K562 (cell line): Measurements from ENCODE around the gene TOR1A. TPM values are rescaled to one million over a fixed set of nuclear protein-coding genes. Genes with fewer than 3 reads are reported as not detected.
A peak's percentile ranks its signal among the peaks of the same experiment; 100 is the strongest.

Source experiments
- ATAC-seq: fragments of 200-7000 bp; cut with Tn5 transposase; 3 replicates; pipeline ENCODE4 v1.9.1; 2020; ENCODE audit warnings: moderate library complexity
- BruUV-seq: library from RNA; stranded (reverse); fragments of 400-500 nt; replicated peaks from 2 replicates; lab custom pipeline; 2021; lab: Mats Ljungman, UMichigan
- CTCF ChIA-PET: fragments of 300-600 bp; formaldehyde crosslinking; extraction: SDS; loops from one replicate; lab custom pipeline; 2021; ENCODE audit warnings: low intra/inter-chr PET ratio; lab: Yijun Ruan, JAX
- POLR2A ChIA-PET: fragments of 300-600, 350-650 bp; sonication (Branson Sonifier 250); formaldehyde crosslinking; extraction: SDS; loops from one replicate; lab custom pipeline; 2021; ENCODE audit warnings: antibody characterized with exemption, inconsistent platforms; lab: Yijun Ruan, JAX
- DNase-seq, 4 experiments: peaks; one replicate each; pipeline versions ENCODE4 v3.0.0 to v3.0.0-alpha.2; 2011 to 2018; ENCODE audit warnings: low spot score in 3 of 4, mixed read lengths in 3 of 4; ENCODE audit errors: extremely low read depth in 1 of 4
- FAIRE-seq: peaks from 2 replicates; lab custom pipeline; 2011; peaks lifted over from hg19 to GRCh38; lab: Jason Lieb, UNC
- H2AFZ ChIP-seq: 2 replicates; pipeline ENCODE4 v1.6.0; 2011; ENCODE audit warnings: low read depth, low read length, control low read depth, inconsistent platforms
- H3K27ac ChIP-seq: fragments of 200-600 bp; 3 replicates; pipeline ENCODE4 v1.8.0; 2011; ENCODE audit warnings: low read depth, mild to moderate bottlenecking, control low read depth, inconsistent platforms, low read length, moderate library complexity, mixed read lengths; ENCODE audit errors: extremely low read depth
- H3K27me3 ChIP-seq, 2 experiments: fragments of 300-600 bp in 1 of 2; 2 replicates in 1 of 2; 3 replicates in 1 of 2; pipeline versions ENCODE4 v1.6.0 to v1.8.0; 2011; ENCODE audit warnings: inconsistent platforms in 2 of 2, low read length in 2 of 2, mild to moderate bottlenecking in 1 of 2, mixed read lengths in 1 of 2, moderate library complexity in 1 of 2; ENCODE audit not compliant: control insufficient read depth in 2 of 2, insufficient read depth in 2 of 2
- H3K36me3 ChIP-seq: fragments of 300-600 bp; 3 replicates; pipeline ENCODE4 v1.8.0; 2011; ENCODE audit warnings: mild to moderate bottlenecking, low read length, inconsistent platforms; ENCODE audit not compliant: control insufficient read depth, insufficient read depth
- H3K4me1 ChIP-seq, 2 experiments: fragments of 200-600 bp in 1 of 2; replicated peaks in 1 of 2; 2 replicates in 1 of 2; 3 replicates in 1 of 2; pipeline versions ENCODE4 v1.5.1 to v1.8.0; 2011; ENCODE audit warnings: inconsistent platforms in 2 of 2, low read length in 2 of 2, mild to moderate bottlenecking in 1 of 2, mixed read lengths in 1 of 2, moderate library complexity in 1 of 2; ENCODE audit not compliant: control insufficient read depth in 2 of 2, insufficient read depth in 2 of 2
- H3K4me2 ChIP-seq: 2 replicates; pipeline ENCODE4 v1.6.1; 2011; ENCODE audit warnings: low read length, control low read depth, inconsistent platforms, mixed read lengths; ENCODE audit not compliant: insufficient read depth
- H3K4me3 ChIP-seq: fragments of 200-600 bp; sonication (generic), shearing (Covaris generic); 2 replicates; pipeline ENCODE4 v1.5.1; 2016; ENCODE audit warnings: control low read depth, inconsistent platforms
- H3K79me2 ChIP-seq: fragments of 200-600 bp; 3 replicates; pipeline ENCODE4 v1.8.0; 2011; ENCODE audit warnings: low read length, inconsistent platforms; ENCODE audit not compliant: control insufficient read depth, insufficient read depth
- H3K9ac ChIP-seq, 2 experiments: 2 replicates each; pipeline versions ENCODE4 v1.6.0 to v1.6.1; 2011; ENCODE audit warnings: low read depth in 2 of 2, low read length in 2 of 2, control low read depth in 1 of 2, inconsistent platforms in 1 of 2, mild to moderate bottlenecking in 1 of 2, mixed read lengths in 1 of 2; ENCODE audit not compliant: insufficient read depth in 1 of 2
- H3K9me1 ChIP-seq: one replicate; pipeline ENCODE4 v1.6.0; 2011; ENCODE audit warnings: inconsistent platforms, mild to moderate bottlenecking, low read length, moderate library complexity; ENCODE audit not compliant: control insufficient read depth, insufficient read depth
- H3K9me3 ChIP-seq: replicated peaks from 2 replicates; pipeline ENCODE4 v1.5.1; 2011; ENCODE audit warnings: low read depth, low read length, inconsistent platforms; ENCODE audit not compliant: control insufficient read depth, insufficient read depth
- H4K20me1 ChIP-seq: replicated peaks from 2 replicates; pipeline ENCODE4 v1.6.1; 2011; ENCODE audit warnings: low read length, inconsistent platforms, mixed read lengths; ENCODE audit not compliant: control insufficient read depth, insufficient read depth
- CCAR2 ChIP-seq: fragments of 200-400 bp; formaldehyde crosslinking; IDR thresholded peaks from 2 replicates; pipeline ENCODE4 v1.6.1; 2017; ENCODE audit warnings: mild to moderate bottlenecking, low read depth, low read length
- FUS ChIP-seq: fragments of 200-400 bp; formaldehyde crosslinking; optimal IDR thresholded peaks from 2 replicates; pipeline ENCODE3; 2017; ENCODE audit warnings: low read depth, low read length
- HMGXB4 ChIP-seq: sonication (generic); formaldehyde crosslinking; IDR thresholded peaks from 2 replicates; pipeline ENCODE4 v1.8.1; 2023; ENCODE audit warnings: mild to moderate bottlenecking, missing genetic modification reagents
- LARP7 ChIP-seq: fragments of 450-650 bp; IDR thresholded peaks from 2 replicates; pipeline ENCODE4 v1.6.1; 2016
- MCM3 ChIP-seq: fragments of 450-650 bp; IDR thresholded peaks from 2 replicates; pipeline ENCODE4 v1.6.1; 2016
- PKNOX1 ChIP-seq: fragments of 450-650 bp; IDR thresholded peaks from 2 replicates; pipeline ENCODE4 v1.6.1; 2016
- POLR2A ChIP-seq: fragments of 450-650 bp; conservative IDR thresholded peaks from 2 replicates; pipeline ENCODE4 v1.6.1; 2016
- RBFOX2 ChIP-seq: fragments of 200-400 bp; formaldehyde crosslinking; IDR thresholded peaks from 2 replicates; pipeline ENCODE4 v1.6.1; 2017; ENCODE audit warnings: low read depth, mild to moderate bottlenecking, low read length, moderate library complexity
- RFX1 ChIP-seq: fragments of 450-650 bp; IDR thresholded peaks from 2 replicates; pipeline ENCODE4 v1.6.1; 2016; ENCODE audit warnings: mild to moderate bottlenecking, moderate library complexity
- SIN3B ChIP-seq: fragments of 450-650 bp; IDR thresholded peaks from 2 replicates; pipeline ENCODE4 v1.6.1; 2017; ENCODE audit warnings: low read depth, mild to moderate bottlenecking, moderate library complexity
- SNIP1 ChIP-seq: fragments of 450-650 bp; IDR thresholded peaks from 2 replicates; pipeline ENCODE4 v1.7.1; 2017; ENCODE audit warnings: low read depth, mild to moderate bottlenecking
- TEAD2 ChIP-seq: fragments of 450-650 bp; IDR thresholded peaks from 2 replicates; pipeline ENCODE4 v1.6.1; 2016; ENCODE audit warnings: missing genetic modification characterization, control low read depth, missing compliant biosample characterization
- THRB ChIP-seq: fragments of 450-650 bp; formaldehyde crosslinking; conservative IDR thresholded peaks from 2 replicates; pipeline ENCODE4 v1.4.0; 2022; ENCODE audit warnings: mild to moderate bottlenecking, missing genetic modification characterization
- XRCC4 ChIP-seq: IDR thresholded peaks from one replicate; pipeline ENCODE4 v1.6.1; 2011; ENCODE audit not compliant: insufficient read depth, insufficient read length; ENCODE audit errors: extremely low read depth
- YBX1 ChIP-seq: fragments of 450-650 bp; IDR thresholded peaks from 2 replicates; pipeline ENCODE4 v1.7.1; 2016; ENCODE audit warnings: mild to moderate bottlenecking
- ZBTB9 ChIP-seq: fragments of 450-650 bp; formaldehyde crosslinking; IDR thresholded peaks from 2 replicates; pipeline ENCODE4 v1.4.0; 2020; ENCODE audit warnings: mild to moderate bottlenecking, moderate library complexity
- ZC3H8 ChIP-seq: fragments of 450-650 bp; IDR thresholded peaks from 2 replicates; pipeline ENCODE4 v1.6.1; 2017
- ZNF143 ChIP-seq: sonication (generic); formaldehyde crosslinking; IDR thresholded peaks from 2 replicates; pipeline ENCODE4 v1.9.0; 2022; ENCODE audit warnings: mild to moderate bottlenecking, missing genetic modification reagents
- ZNF253 ChIP-seq: fragments of 250-450 bp; sonication (Bioruptor Pico); conservative IDR thresholded peaks from 2 replicates; pipeline ENCODE4 v1.6.1; 2021; ENCODE audit warnings: mild to moderate bottlenecking
- WGBS: fragments of 100-300 bp; shearing (Covaris generic); methylation state at CpG from one replicate; pipeline ENCODE4 v1.1.6; 2016; ENCODE audit warnings: low coverage, mixed read lengths; ENCODE audit not compliant: insufficient coverage; ENCODE audit errors: missing lambda C conversion rate; 5-methylcytosine and 5-hydroxymethylcytosine counted together
- in situ Hi-C: fragments of 300-500 bp; cut with MboI; formaldehyde crosslinking; loops from 4 replicates; pipeline ENCODE4 v1.15.0; 2018; ENCODE audit warnings: inconsistent platforms, mixed read lengths
- intact Hi-C: fragments of 100-400 bp; cut with micrococcal nuclease; formaldehyde crosslinking; loops from 2 replicates; pipeline ENCODE4 v1.14.2; 2022
- polyA plus RNA-seq, 8 experiments: library from polyadenylated mRNA; depleted of rRNA in 4 of 8; stranded (reverse) in 5 of 8; unstranded in 3 of 8; fragments of >200 nt; fragmentation: Nextera tagmentation in 2 of 8; fragmentation: Illumina TruSeq in 1 of 8; extraction: Ambion mirVana in 2 of 8; extraction: Trizol in 1 of 8; gene quantifications; 2 replicates each; pipeline versions ENCODE4 v1.2.1 to v1.2.3, GENCODE V29; 2011 to 2014; ENCODE audit warnings: inconsistent platforms in 1 of 8, missing spikeins in 1 of 8
- total RNA-seq, 7 experiments: library from RNA; depleted of rRNA in 6 of 7; stranded (reverse); fragments of >200 nt in 6 of 7; fragmentation: Illumina TruSeq in 2 of 7; extraction: Trizol in 2 of 7; gene quantifications; 2 replicates each; pipeline versions ENCODE4 v1.2.1 to v1.2.3, GENCODE V29; 2011 to 2021; ENCODE audit warnings: low replicate concordance in 1 of 7

TOR1A gene
- total and polyA plus RNA-seq, 9 of the 15 experiments (the other 6 are each of a cell fraction or from before 2014, with no cell fraction given) = 4.5 to 85.8 (median 51.3) TPM

GRCh38 chr9:129839324-129840023 lies 15.5 kb upstream of the TOR1A start:
- H3K27me3 ChIP-seq = no peaks in the 10 kb centered on the region
- POLR2A ChIA-PET = interaction anchor here (0.6 to 5.5 kb wide), 11 partner anchors 9 to 53 kb away, joined by 3 to 39 read pairs (median 7); no protein-coding TSS in a partner anchor
- intact Hi-C loops = no loop called here
- BruUV-seq = no TSS peak
- H4K20me1 ChIP-seq = no peaks in the 10 kb centered on the region
- H3K4me2 ChIP-seq = peak overlapping the region; percentile 56
- H3K79me2 ChIP-seq = peaks cover 72% of the 10 kb centered on the region
- peak overlapping the region; percentile 69 for H3K27ac ChIP-seq
- no peak overlapping the region for H2AFZ ChIP-seq
- WGBS = 68% methylated on average over 10 of the region's 10 CpGs
- no peaks in the 10 kb centered on the region for H3K9me3 ChIP-seq
- peaks cover 40% of the 10 kb centered on the region for H3K36me3 ChIP-seq
- DNase-seq = no peak
- FAIRE-seq = no peak
- in situ Hi-C loops = no loop called here
- H3K9ac ChIP-seq = peak overlapping the region; percentile 53 to 73
- ATAC-seq = no peak
- H3K9me1 ChIP-seq = peaks cover 6% of the 10 kb centered on the region
- CTCF ChIA-PET = no interaction called here
- H3K4me3 ChIP-seq = no peak overlapping the region; the same call in 1 of the 2 replicates
- H3K4me1 ChIP-seq = peaks cover 39 to 49% of the 10 kb centered on the region in 2 experiments
- TF ChIP-seq ZNF253 (CRISPR knock-in tag) = no peak
- 0 out of 2 replicates have a peak, but pooled peaks have one; percentile 62 for TF ChIP-seq LARP7
- no peak for TF ChIP-seq ZNF143
- peak; percentile 62 for TF ChIP-seq RBFOX2
- TF ChIP-seq THRB (CRISPR knock-in tag) = peak; percentile 77; the same call in 1 of the 2 replicates
- no peak for TF ChIP-seq FUS
- no peak for TF ChIP-seq SNIP1
- TF ChIP-seq SIN3B = no peak
- no peak for TF ChIP-seq CCAR2
- TF ChIP-seq XRCC4 = no peak
- no peak for TF ChIP-seq ZBTB9 (CRISPR knock-in tag)
- no peak for TF ChIP-seq MCM3
- no peak for TF ChIP-seq PKNOX1
- TF ChIP-seq YBX1 = no peak
- no peak for TF ChIP-seq ZC3H8
- no peak for TF ChIP-seq TEAD2
- 0 out of 2 replicates have a peak, but pooled peaks have one; percentile 41 for TF ChIP-seq POLR2A
- no peak for TF ChIP-seq RFX1
- peak; percentile 38; the same call in 1 of the 2 replicates for TF ChIP-seq HMGXB4 (CRISPR knock-in tag)
